ENCODE results near the gene XK.

Gene XK

GRCh38 chrX:37779857-37780256 is 94.3 kb downstream of the XK start, which contains the start of gene CYBB:
CYBB (plus strand) TSS chrX:37780059; CDS start chrX:37780078, 19 bp downstream.
- H3K4me3 ChIP-seq (replicated peaks; ENCODE audit: low read depth, low read length) = no peak within 1 kb of the TSS
- TF ChIP-seq CTCF (IDR thresholded peaks at IDR 0.05; ENCODE audit: low read depth, low read length, missing control alignments) = no peak

GRCh38 chrX:37781081-37781480 is 95.5 kb downstream of the XK start:
- no peak for TF ChIP-seq CTCF (IDR thresholded peaks at IDR 0.05; ENCODE audit: low read depth, low read length, missing control alignments)
- no peak overlapping the region for H3K4me3 ChIP-seq (replicated peaks; ENCODE audit: low read depth, low read length)
- DNase-seq (ENCODE audit: extremely low read depth, low read depth) = no peak

More at GRCh38 chrX:37779857-37780256, 94.3 kb downstream of the XK start, which contains the start of gene CYBB:
- DNase-seq (ENCODE audit: extremely low read depth, low read depth) = no peak

All from HFF-Myc (cell line).